Hepatocyte (in vitro differentiated cells): Measurements from ENCODE around the gene CDK18.

Experiments
- CTCF ChIP-seq: fragments of 200-600 bp; sonication (generic); IDR thresholded peaks from 2 replicates; pipeline ENCODE4 v1.5.1; 2016; ENCODE audit warnings: antibody characterized with exemption, mild to moderate bottlenecking; ENCODE audit not compliant: poor library complexity
- EZH2 ChIP-seq: fragments of 200-600 bp; sonication (generic); IDR thresholded peaks from 2 replicates; pipeline ENCODE4 v1.6.1; 2016; ENCODE audit warnings: antibody characterized with exemption, mild to moderate bottlenecking, borderline replicate concordance
- EZH2phosphoT487 ChIP-seq: fragments of 200-600 bp; sonication (generic); IDR thresholded peaks from one replicate; pipeline ENCODE4 v1.6.1; 2018; ENCODE audit warnings: antibody characterized with exemption, mild to moderate bottlenecking, low read depth, moderate library complexity; ENCODE audit not compliant: unreplicated experiment, severe bottlenecking

- no peak for TF ChIP-seq CTCF
- TF ChIP-seq EZH2 = no peak
- no peak for TF ChIP-seq EZH2phosphoT487
Observed at GRCh38 chr1:205517288-205517687, 12.8 kb downstream of the CDK18 start.
